HCT116 (cell line): Measurements from ENCODE around the gene DCAF15. TPM values are rescaled to one million over a fixed set of nuclear protein-coding genes. Genes with fewer than 3 reads are reported as not detected.

ENCODE experiments used
- ATAC-seq: fragments of 200-7000 bp; cut with Tn5 transposase; 2 replicates; pipeline ENCODE4 v1.9.1; 2020; ENCODE audit warnings: mild to moderate bottlenecking, moderate library complexity
- BruUV-seq: library from RNA; stranded (reverse); fragments of 400-500 nt; replicated peaks from 2 replicates; lab custom pipeline; 2021; lab: Mats Ljungman, UMichigan
- CTCF ChIA-PET: fragments of 300-600 bp; sonication (Branson Sonifier 250); formaldehyde crosslinking; loops from one replicate; lab custom pipeline; 2021; ENCODE audit warnings: antibody characterized with exemption; lab: Charles Lee
- POLR2A ChIA-PET: fragments of 300-600, 350-600 bp; sonication (Branson Sonifier 250); formaldehyde crosslinking; loops from one replicate; lab custom pipeline; 2021; ENCODE audit warnings: antibody characterized with exemption; lab: Charles Lee
- RAD21 ChIA-PET, 2 experiments: fragments of 300-600 bp; sonication (Branson Sonifier 250); formaldehyde crosslinking; loops; one replicate each; lab custom pipeline; 2023; ENCODE audit warnings: low total read pairs in 2 of 2; ENCODE audit not compliant: uncharacterized antibody in 2 of 2, unreplicated experiment in 2 of 2, low non-redundant PET in 1 of 2; lab: Charles Lee
- DNase-seq: peaks from one replicate; pipeline ENCODE4 v3.0.0-alpha.2; 2010; ENCODE audit warnings: low read depth, low spot score
- H2AFZ ChIP-seq: fragments of 200-600 bp; shearing (Covaris generic), sonication (generic); 2 replicates; pipeline ENCODE4 v1.6.1; 2017; ENCODE audit warnings: low read depth, mixed run types, mixed read lengths, antibody characterized with exemption, low read length; ENCODE audit not compliant: poor library complexity, severe bottlenecking
- H3K27ac ChIP-seq: 2 replicates; pipeline ENCODE4 v1.5.1; 2012; ENCODE audit warnings: low read depth, low read length
- H3K27me3 ChIP-seq: fragments of 200-600 bp; sonication (generic); 2 replicates; pipeline ENCODE4 v1.6.1; 2016; ENCODE audit warnings: mixed run types, low read length, mixed read lengths; ENCODE audit not compliant: insufficient read depth
- H3K36me3 ChIP-seq, 2 experiments: fragments of 200-500 bp in 1 of 2; fragments of 200-600 bp in 1 of 2; sonication (Bioruptor generic) in 1 of 2; sonication (generic) in 1 of 2; 2 replicates each; pipeline versions ENCODE4 v1.5.1 to v1.6.1; 2014 to 2016; ENCODE audit warnings: low read length in 2 of 2, inconsistent platforms in 1 of 2, mixed read lengths in 1 of 2, mixed run types in 1 of 2; ENCODE audit not compliant: insufficient read depth in 2 of 2, control insufficient read depth in 1 of 2
- H3K4me1 ChIP-seq, 2 experiments: fragments of 200-600 bp in 1 of 2; sonication (generic) in 1 of 2; 2 replicates each; pipeline versions ENCODE4 v1.5.1 to v1.6.1; 2012 to 2017; ENCODE audit warnings: low read length in 2 of 2, inconsistent platforms in 1 of 2, mild to moderate bottlenecking in 1 of 2, mixed read lengths in 1 of 2, mixed run types in 1 of 2, moderate library complexity in 1 of 2; ENCODE audit not compliant: insufficient read depth in 2 of 2, control insufficient read depth in 1 of 2
- H3K4me2 ChIP-seq: fragments of 200-600 bp; sonication (generic); 2 replicates; pipeline ENCODE4 v1.6.1; 2017; ENCODE audit warnings: mixed run types, low read length, mixed read lengths
- H3K4me3 ChIP-seq, 2 experiments: fragments of 200-600 bp in 1 of 2; sonication (generic) in 1 of 2; replicated peaks in 1 of 2; 2 replicates each; pipeline ENCODE4 v1.5.1; 2011 to 2016; ENCODE audit warnings: low read length in 2 of 2, control low read depth in 1 of 2, low read depth in 1 of 2, mild to moderate bottlenecking in 1 of 2, mixed read lengths in 1 of 2, mixed run types in 1 of 2
- H3K79me2 ChIP-seq: fragments of 200-600 bp; sonication (generic); 2 replicates; pipeline ENCODE4 v1.6.1; 2017; ENCODE audit warnings: mild to moderate bottlenecking, mixed run types, low read length, moderate library complexity, mixed read lengths; ENCODE audit not compliant: insufficient read depth
- H3K9ac ChIP-seq: fragments of 200-600 bp; sonication (generic); 2 replicates; pipeline ENCODE4 v1.6.1; 2016; ENCODE audit warnings: low read length, mixed read lengths
- H3K9me2 ChIP-seq: fragments of 200-600 bp; sonication (generic), shearing (Covaris generic); 2 replicates; pipeline ENCODE4 v1.6.1; 2017; ENCODE audit warnings: mixed run types, mild to moderate bottlenecking, moderate library complexity; ENCODE audit not compliant: insufficient read depth
- H3K9me3 ChIP-seq, 2 experiments: fragments of 200-500 bp in 1 of 2; fragments of 200-600 bp in 1 of 2; sonication (Bioruptor generic) in 1 of 2; sonication (generic) in 1 of 2; 2 replicates each; pipeline ENCODE4 v1.6.1; 2014 to 2017; ENCODE audit warnings: low read length in 2 of 2, mixed read lengths in 2 of 2, inconsistent platforms in 1 of 2, low read depth in 1 of 2, mild to moderate bottlenecking in 1 of 2, mixed run types in 1 of 2, moderate library complexity in 1 of 2; ENCODE audit not compliant: control insufficient read depth in 1 of 2, insufficient read depth in 1 of 2
- H4K20me1 ChIP-seq: fragments of 200-600 bp; sonication (generic), shearing (Covaris generic); 2 replicates; pipeline ENCODE4 v1.6.1; 2017; ENCODE audit warnings: mixed run types, mild to moderate bottlenecking, moderate library complexity; ENCODE audit not compliant: insufficient read depth
- CTCF ChIP-seq, 3 experiments: fragments of 200-600 bp in 1 of 3; sonication (generic) in 1 of 3; IDR thresholded peaks in 2 of 3; conservative IDR thresholded peaks in 1 of 3; 2 replicates each; pipeline ENCODE4 v1.5.1; 2012 to 2017; ENCODE audit warnings: low read depth in 2 of 3, low read length in 2 of 3, antibody characterized with exemption in 1 of 3, borderline replicate concordance in 1 of 3, control low read depth in 1 of 3, mild to moderate bottlenecking in 1 of 3, mixed read lengths in 1 of 3, mixed run types in 1 of 3, moderate library complexity in 1 of 3; ENCODE audit not compliant: insufficient read depth in 1 of 3
- POLR2A ChIP-seq: IDR thresholded peaks from 2 replicates; pipeline ENCODE4 v1.7.0; 2011; ENCODE audit warnings: borderline replicate concordance; ENCODE audit not compliant: insufficient read depth, insufficient read length; ENCODE audit errors: extremely low read depth
- intact Hi-C: fragments of 100-400 bp; cut with micrococcal nuclease; formaldehyde crosslinking; loops from 2 replicates; pipeline ENCODE4 v1.10.0; 2022
- total RNA-seq: library from RNA; stranded (reverse); gene quantifications from one replicate; pipeline ENCODE4 v1.2.1, GENCODE V29; 2021; ENCODE audit not compliant: unreplicated experiment

The DCAF15 gene
- total RNA-seq, 1 experiment from 2014 or later: 46.2 TPM

GRCh38 chr19:13959962-13960862, 7.9 kb downstream of the DCAF15 start:
- DNase-seq (no peak), ATAC-seq (peak; percentile 69)
- H3K27ac ChIP-seq: no peak overlapping the region; the same call in 1 of the 2 replicates
- no peak overlapping the region for H2AFZ ChIP-seq
- H3K4me1 ChIP-seq: no peaks in the 10 kb centered on the region
- intact Hi-C loops: no loop called here
- CTCF ChIA-PET: no interaction called here
- H3K79me2 ChIP-seq: no peaks in the 10 kb centered on the region
- H3K4me2 ChIP-seq: no peak overlapping the region
- RAD21 ChIA-PET: no interaction called here
- BruUV-seq: no TSS peak
- no peaks in the 10 kb centered on the region for H3K9me2 ChIP-seq
- no peak overlapping the region for H3K9ac ChIP-seq
- no peaks in the 10 kb centered on the region for H4K20me1 ChIP-seq
- POLR2A ChIA-PET: no interaction called here
- no peaks in the 10 kb centered on the region for H3K27me3 ChIP-seq
- H3K36me3 ChIP-seq: peaks cover 8 to 28% of the 10 kb centered on the region in 2 experiments; a peak in 3 of 4 replicates
- peak in 2 of 3 experiments; percentile 37 to 44; a peak in 4 of 6 replicates for TF ChIP-seq CTCF (IDR thresholded peaks at IDR 0.05 in 2 of 3, conservative IDR thresholded peaks at IDR 0.05 in 1 of 3; ENCODE audit: borderline replicate concordance in 1 of 3, insufficient read depth in 1 of 3, low read depth in 2 of 3, low read length in 2 of 3)
- no peak for TF ChIP-seq POLR2A
- H3K4me3 ChIP-seq: no peak overlapping the region
- no peaks in the 10 kb centered on the region for H3K9me3 ChIP-seq
